Measurements from ENCODE around the gene ADAMTS7.

The ADAMTS7 gene

GRCh38 chr15:78810362-78811123 lies 721 bp downstream of the ADAMTS7 start:
- Histone ChIP-seq H3K4me1 (no peaks in the 10 kb centered on the region; the same call in 1 of the 2 replicates), H3K36me3 (no peaks in the 10 kb centered on the region), H3K27me3 (no peaks in the 10 kb centered on the region), H3K4me3 (ENCODE audit: low read depth, low read length) (peak overlapping the region; percentile 90), H3K9me3 (no peaks in the 10 kb centered on the region)
- DNase-seq, result peak; percentile 74
- TF ChIP-seq CTCF (IDR thresholded peaks at IDR 0.05; ENCODE audit: low read depth, low read length), result no peak

- no peaks in the 10 kb centered on the region; the same call in 1 of the 2 replicates for H3K4me1 ChIP-seq
- peak overlapping the region; percentile 90 for H3K4me3 ChIP-seq (ENCODE audit: low read depth, low read length)
- no peaks in the 10 kb centered on the region for H3K36me3 ChIP-seq
- no peaks in the 10 kb centered on the region for H3K27me3 ChIP-seq
- no peak for DNase-seq
- no peaks in the 10 kb centered on the region for H3K9me3 ChIP-seq
- no peak for TF ChIP-seq CTCF (IDR thresholded peaks at IDR 0.05; ENCODE audit: low read depth, low read length)
These were observed 1.3 kb downstream of the ADAMTS7 start for GRCh38 chr15:78810003-78810361.

- H3K27me3 ChIP-seq, result no peaks in the 10 kb centered on the region
- DNase-seq, result peak; percentile 53
- H3K36me3 ChIP-seq, result peaks cover under 1% of the 10 kb centered on the region; the same call in 1 of the 2 replicates
- no peaks in the 10 kb centered on the region for H3K9me3 ChIP-seq
- H3K4me3 ChIP-seq (ENCODE audit: low read depth, low read length), result no peak overlapping the region
- peak; percentile 85 for TF ChIP-seq CTCF (IDR thresholded peaks at IDR 0.05; ENCODE audit: low read depth, low read length)
- no peaks in the 10 kb centered on the region; the same call in 1 of the 2 replicates for H3K4me1 ChIP-seq
These were observed 2.7 kb downstream of the ADAMTS7 start for GRCh38 chr15:78808550-78808949.

- H3K4me1 ChIP-seq, result no peaks in the 10 kb centered on the region; the same call in 1 of the 2 replicates
- H3K4me3 ChIP-seq (ENCODE audit: low read depth, low read length), result no peak overlapping the region
- no peak for TF ChIP-seq CTCF (IDR thresholded peaks at IDR 0.05; ENCODE audit: low read depth, low read length)
- peaks cover 2% of the 10 kb centered on the region; the same call in 1 of the 2 replicates for H3K36me3 ChIP-seq
- DNase-seq, result no peak
- H3K9me3 ChIP-seq, result no peaks in the 10 kb centered on the region
- no peaks in the 10 kb centered on the region for H3K27me3 ChIP-seq
These were observed 3.9 kb downstream of the ADAMTS7 start for GRCh38 chr15:78807359-78807758.

- DNase-seq, result no peak
- H3K36me3 ChIP-seq, result peaks cover 2% of the 10 kb centered on the region; the same call in 1 of the 2 replicates
- no peaks in the 10 kb centered on the region for H3K27me3 ChIP-seq
- no peaks in the 10 kb centered on the region for H3K9me3 ChIP-seq
- no peaks in the 10 kb centered on the region for H3K4me1 ChIP-seq
- no peak overlapping the region for H3K4me3 ChIP-seq (ENCODE audit: low read depth, low read length)
- TF ChIP-seq CTCF (IDR thresholded peaks at IDR 0.05; ENCODE audit: low read depth, low read length), result no peak
These were observed 6.9 kb downstream of the ADAMTS7 start for GRCh38 chr15:78804391-78804792.

- Histone ChIP-seq H3K36me3 (peaks cover 24% of the 10 kb centered on the region), H3K4me1 (no peaks in the 10 kb centered on the region), H3K27me3 (no peaks in the 10 kb centered on the region), H3K4me3 (ENCODE audit: low read depth, low read length) (no peak overlapping the region), H3K9me3 (no peaks in the 10 kb centered on the region)
- no peak for TF ChIP-seq CTCF (IDR thresholded peaks at IDR 0.05; ENCODE audit: low read depth, low read length)
- no peak for DNase-seq
These were observed 10.5 kb downstream of the ADAMTS7 start for GRCh38 chr15:78800806-78801205.

All from BE2C (cell line).